HCT116 (cell line): ENCODE data around the gene MYO1B. TPM values are rescaled to one million over a fixed set of nuclear protein-coding genes. Genes with fewer than 3 reads are reported as not detected.

Source experiments
- ATAC-seq: fragments of 200-7000 bp; cut with Tn5 transposase; 2 replicates; pipeline ENCODE4 v1.9.1; 2020; ENCODE audit warnings: mild to moderate bottlenecking, moderate library complexity
- BruUV-seq: library from RNA; stranded (reverse); fragments of 400-500 nt; replicated peaks from 2 replicates; lab custom pipeline; 2021; lab: Mats Ljungman, UMichigan
- CTCF ChIA-PET: fragments of 300-600 bp; sonication (Branson Sonifier 250); formaldehyde crosslinking; loops from one replicate; lab custom pipeline; 2021; ENCODE audit warnings: antibody characterized with exemption; lab: Charles Lee
- POLR2A ChIA-PET: fragments of 300-600, 350-600 bp; sonication (Branson Sonifier 250); formaldehyde crosslinking; loops from one replicate; lab custom pipeline; 2021; ENCODE audit warnings: antibody characterized with exemption; lab: Charles Lee
- RAD21 ChIA-PET, 2 experiments: fragments of 300-600 bp; sonication (Branson Sonifier 250); formaldehyde crosslinking; loops; one replicate each; lab custom pipeline; 2023; ENCODE audit warnings: low total read pairs in 2 of 2; ENCODE audit not compliant: uncharacterized antibody in 2 of 2, unreplicated experiment in 2 of 2, low non-redundant PET in 1 of 2; lab: Charles Lee
- DNase-seq: peaks from one replicate; pipeline ENCODE4 v3.0.0-alpha.2; 2010; ENCODE audit warnings: low read depth, low spot score
- H2AFZ ChIP-seq: fragments of 200-600 bp; shearing (Covaris generic), sonication (generic); 2 replicates; pipeline ENCODE4 v1.6.1; 2017; ENCODE audit warnings: low read depth, mixed run types, mixed read lengths, antibody characterized with exemption, low read length; ENCODE audit not compliant: poor library complexity, severe bottlenecking
- H3K27ac ChIP-seq: 2 replicates; pipeline ENCODE4 v1.5.1; 2012; ENCODE audit warnings: low read depth, low read length
- H3K27me3 ChIP-seq: fragments of 200-600 bp; sonication (generic); 2 replicates; pipeline ENCODE4 v1.6.1; 2016; ENCODE audit warnings: mixed run types, low read length, mixed read lengths; ENCODE audit not compliant: insufficient read depth
- H3K36me3 ChIP-seq, 2 experiments: fragments of 200-500 bp in 1 of 2; fragments of 200-600 bp in 1 of 2; sonication (Bioruptor generic) in 1 of 2; sonication (generic) in 1 of 2; 2 replicates each; pipeline versions ENCODE4 v1.5.1 to v1.6.1; 2014 to 2016; ENCODE audit warnings: low read length in 2 of 2, inconsistent platforms in 1 of 2, mixed read lengths in 1 of 2, mixed run types in 1 of 2; ENCODE audit not compliant: insufficient read depth in 2 of 2, control insufficient read depth in 1 of 2
- H3K4me1 ChIP-seq, 2 experiments: fragments of 200-600 bp in 1 of 2; sonication (generic) in 1 of 2; 2 replicates each; pipeline versions ENCODE4 v1.5.1 to v1.6.1; 2012 to 2017; ENCODE audit warnings: low read length in 2 of 2, inconsistent platforms in 1 of 2, mild to moderate bottlenecking in 1 of 2, mixed read lengths in 1 of 2, mixed run types in 1 of 2, moderate library complexity in 1 of 2; ENCODE audit not compliant: insufficient read depth in 2 of 2, control insufficient read depth in 1 of 2
- H3K4me2 ChIP-seq: fragments of 200-600 bp; sonication (generic); 2 replicates; pipeline ENCODE4 v1.6.1; 2017; ENCODE audit warnings: mixed run types, low read length, mixed read lengths
- H3K4me3 ChIP-seq, 2 experiments: fragments of 200-600 bp in 1 of 2; sonication (generic) in 1 of 2; replicated peaks in 1 of 2; 2 replicates each; pipeline ENCODE4 v1.5.1; 2011 to 2016; ENCODE audit warnings: low read length in 2 of 2, control low read depth in 1 of 2, low read depth in 1 of 2, mild to moderate bottlenecking in 1 of 2, mixed read lengths in 1 of 2, mixed run types in 1 of 2
- H3K79me2 ChIP-seq: fragments of 200-600 bp; sonication (generic); 2 replicates; pipeline ENCODE4 v1.6.1; 2017; ENCODE audit warnings: mild to moderate bottlenecking, mixed run types, low read length, moderate library complexity, mixed read lengths; ENCODE audit not compliant: insufficient read depth
- H3K9ac ChIP-seq: fragments of 200-600 bp; sonication (generic); 2 replicates; pipeline ENCODE4 v1.6.1; 2016; ENCODE audit warnings: low read length, mixed read lengths
- H3K9me2 ChIP-seq: fragments of 200-600 bp; sonication (generic), shearing (Covaris generic); 2 replicates; pipeline ENCODE4 v1.6.1; 2017; ENCODE audit warnings: mixed run types, mild to moderate bottlenecking, moderate library complexity; ENCODE audit not compliant: insufficient read depth
- H3K9me3 ChIP-seq, 2 experiments: fragments of 200-500 bp in 1 of 2; fragments of 200-600 bp in 1 of 2; sonication (Bioruptor generic) in 1 of 2; sonication (generic) in 1 of 2; 2 replicates each; pipeline ENCODE4 v1.6.1; 2014 to 2017; ENCODE audit warnings: low read length in 2 of 2, mixed read lengths in 2 of 2, inconsistent platforms in 1 of 2, low read depth in 1 of 2, mild to moderate bottlenecking in 1 of 2, mixed run types in 1 of 2, moderate library complexity in 1 of 2; ENCODE audit not compliant: control insufficient read depth in 1 of 2, insufficient read depth in 1 of 2
- H4K20me1 ChIP-seq: fragments of 200-600 bp; sonication (generic), shearing (Covaris generic); 2 replicates; pipeline ENCODE4 v1.6.1; 2017; ENCODE audit warnings: mixed run types, mild to moderate bottlenecking, moderate library complexity; ENCODE audit not compliant: insufficient read depth
- CBX3 ChIP-seq: IDR thresholded peaks from 2 replicates; pipeline ENCODE4 v1.6.1; 2012; ENCODE audit warnings: low read depth
- CEBPB ChIP-seq: IDR thresholded peaks from 2 replicates; pipeline ENCODE4 v1.6.1; 2012; ENCODE audit warnings: low read depth
- CTCF ChIP-seq, 3 experiments: fragments of 200-600 bp in 1 of 3; sonication (generic) in 1 of 3; IDR thresholded peaks in 2 of 3; conservative IDR thresholded peaks in 1 of 3; 2 replicates each; pipeline ENCODE4 v1.5.1; 2012 to 2017; ENCODE audit warnings: low read depth in 2 of 3, low read length in 2 of 3, antibody characterized with exemption in 1 of 3, borderline replicate concordance in 1 of 3, control low read depth in 1 of 3, mild to moderate bottlenecking in 1 of 3, mixed read lengths in 1 of 3, mixed run types in 1 of 3, moderate library complexity in 1 of 3; ENCODE audit not compliant: insufficient read depth in 1 of 3
- EGR1 ChIP-seq: IDR thresholded peaks from 2 replicates; pipeline ENCODE4 v1.6.1; 2012; ENCODE audit warnings: low read depth
- ELF1 ChIP-seq: IDR thresholded peaks from 2 replicates; pipeline ENCODE4 v1.6.1; 2012; ENCODE audit warnings: low read depth, borderline replicate concordance
- EZH2 ChIP-seq: fragments of 200-600 bp; sonication (generic); IDR thresholded peaks from 2 replicates; pipeline ENCODE4 v1.6.1; 2017; ENCODE audit warnings: antibody characterized with exemption, mixed run types
- POLR2A ChIP-seq: IDR thresholded peaks from 2 replicates; pipeline ENCODE4 v1.7.0; 2011; ENCODE audit warnings: borderline replicate concordance; ENCODE audit not compliant: insufficient read depth, insufficient read length; ENCODE audit errors: extremely low read depth
- POLR2AphosphoS5 ChIP-seq: IDR thresholded peaks from 2 replicates; pipeline ENCODE4 v1.6.1; 2011; ENCODE audit warnings: mild to moderate bottlenecking, low read depth, low read length, moderate library complexity
- RAD21 ChIP-seq: IDR thresholded peaks from 2 replicates; pipeline ENCODE4 v1.6.1; 2012; ENCODE audit warnings: low read depth, mild to moderate bottlenecking
- SIN3A ChIP-seq: IDR thresholded peaks from 2 replicates; pipeline ENCODE4 v1.6.1; 2012; ENCODE audit warnings: low read depth
- SP1 ChIP-seq: IDR thresholded peaks from 2 replicates; pipeline ENCODE4 v1.6.1; 2012; ENCODE audit warnings: low read depth
- SRF ChIP-seq: IDR thresholded peaks from 2 replicates; pipeline ENCODE4 v1.6.1; 2012; ENCODE audit warnings: low read depth
- TCF7L2 ChIP-seq: IDR thresholded peaks from 2 replicates; pipeline ENCODE4 v1.7.0; 2011; ENCODE audit warnings: borderline replicate concordance, inconsistent platforms; ENCODE audit not compliant: insufficient read depth, insufficient read length; ENCODE audit errors: extremely low read depth
- YY1 ChIP-seq: IDR thresholded peaks from 2 replicates; pipeline ENCODE4 v1.6.1; 2011; ENCODE audit warnings: low read length, low read depth, moderate library complexity, mild to moderate bottlenecking; ENCODE audit not compliant: insufficient replicate concordance; ENCODE audit errors: extremely low read depth
- ZFX ChIP-seq: fragments of 450-650 bp; IDR thresholded peaks from 2 replicates; pipeline ENCODE4 v1.6.1; 2017
- ZNF274 ChIP-seq: fragments of 200-500 bp; sonication (Bioruptor generic); IDR thresholded peaks from 2 replicates; pipeline ENCODE4 v1.6.1; 2014; ENCODE audit warnings: mild to moderate bottlenecking, low read depth, low read length, inconsistent platforms
- intact Hi-C: fragments of 100-400 bp; cut with micrococcal nuclease; formaldehyde crosslinking; loops from 2 replicates; pipeline ENCODE4 v1.10.0; 2022
- total RNA-seq: library from RNA; stranded (reverse); gene quantifications from one replicate; pipeline ENCODE4 v1.2.1, GENCODE V29; 2021; ENCODE audit not compliant: unreplicated experiment
- TF ChIP-seq, protein P1 (sequence below): IDR thresholded peaks from 2 replicates; pipeline ENCODE4 v1.6.1; 2012; ENCODE audit warnings: low read depth
- TF ChIP-seq, protein P2 (sequence below): IDR thresholded peaks from 2 replicates; pipeline ENCODE4 v1.6.1; 2012
- TF ChIP-seq, protein P3 (sequence below): IDR thresholded peaks from 2 replicates; pipeline ENCODE4 v1.6.1; 2012
- TF ChIP-seq, protein P4 (sequence below): IDR thresholded peaks from 2 replicates; pipeline ENCODE4 v1.6.1; 2011; ENCODE audit warnings: mild to moderate bottlenecking, low read length, moderate library complexity; ENCODE audit not compliant: insufficient replicate concordance; ENCODE audit errors: extremely low read depth

MYO1B gene
- total RNA-seq, 1 experiment from 2014 or later, result 51.7 TPM

- CTCF ChIA-PET, result no interaction called here
- H3K4me2 ChIP-seq, result peak overlapping the region; percentile 39
- no peak for ATAC-seq
- no peaks in the 10 kb centered on the region for H3K9me3 ChIP-seq
- no peaks in the 10 kb centered on the region for H4K20me1 ChIP-seq
- TF ChIP-seq CTCF (IDR thresholded peaks at IDR 0.05 in 2 of 3, conservative IDR thresholded peaks at IDR 0.05 in 1 of 3; ENCODE audit: borderline replicate concordance in 1 of 3, insufficient read depth in 1 of 3, low read depth in 2 of 3, low read length in 2 of 3) (no peak), ZFX (no peak), POLR2AphosphoS5 (no peak), CBX3 (no peak), YY1 (no peak), ZNF274 (no peak), EGR1 (no peak), RAD21 (no peak), SRF (no peak), SP1 (no peak), SIN3A (no peak), POLR2A (no peak), TCF7L2 (no peak), EZH2 (no peak), CEBPB (no peak), ELF1 (no peak)
- TF ChIP-seq, protein P1, sequence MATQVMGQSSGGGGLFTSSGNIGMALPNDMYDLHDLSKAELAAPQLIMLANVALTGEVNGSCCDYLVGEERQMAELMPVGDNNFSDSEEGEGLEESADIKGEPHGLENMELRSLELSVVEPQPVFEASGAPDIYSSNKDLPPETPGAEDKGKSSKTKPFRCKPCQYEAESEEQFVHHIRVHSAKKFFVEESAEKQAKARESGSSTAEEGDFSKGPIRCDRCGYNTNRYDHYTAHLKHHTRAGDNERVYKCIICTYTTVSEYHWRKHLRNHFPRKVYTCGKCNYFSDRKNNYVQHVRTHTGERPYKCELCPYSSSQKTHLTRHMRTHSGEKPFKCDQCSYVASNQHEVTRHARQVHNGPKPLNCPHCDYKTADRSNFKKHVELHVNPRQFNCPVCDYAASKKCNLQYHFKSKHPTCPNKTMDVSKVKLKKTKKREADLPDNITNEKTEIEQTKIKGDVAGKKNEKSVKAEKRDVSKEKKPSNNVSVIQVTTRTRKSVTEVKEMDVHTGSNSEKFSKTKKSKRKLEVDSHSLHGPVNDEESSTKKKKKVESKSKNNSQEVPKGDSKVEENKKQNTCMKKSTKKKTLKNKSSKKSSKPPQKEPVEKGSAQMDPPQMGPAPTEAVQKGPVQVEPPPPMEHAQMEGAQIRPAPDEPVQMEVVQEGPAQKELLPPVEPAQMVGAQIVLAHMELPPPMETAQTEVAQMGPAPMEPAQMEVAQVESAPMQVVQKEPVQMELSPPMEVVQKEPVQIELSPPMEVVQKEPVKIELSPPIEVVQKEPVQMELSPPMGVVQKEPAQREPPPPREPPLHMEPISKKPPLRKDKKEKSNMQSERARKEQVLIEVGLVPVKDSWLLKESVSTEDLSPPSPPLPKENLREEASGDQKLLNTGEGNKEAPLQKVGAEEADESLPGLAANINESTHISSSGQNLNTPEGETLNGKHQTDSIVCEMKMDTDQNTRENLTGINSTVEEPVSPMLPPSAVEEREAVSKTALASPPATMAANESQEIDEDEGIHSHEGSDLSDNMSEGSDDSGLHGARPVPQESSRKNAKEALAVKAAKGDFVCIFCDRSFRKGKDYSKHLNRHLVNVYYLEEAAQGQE, result no peak
- TF ChIP-seq, protein P2, sequence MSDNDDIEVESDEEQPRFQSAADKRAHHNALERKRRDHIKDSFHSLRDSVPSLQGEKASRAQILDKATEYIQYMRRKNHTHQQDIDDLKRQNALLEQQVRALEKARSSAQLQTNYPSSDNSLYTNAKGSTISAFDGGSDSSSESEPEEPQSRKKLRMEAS, result no peak
- TF ChIP-seq, protein P3, sequence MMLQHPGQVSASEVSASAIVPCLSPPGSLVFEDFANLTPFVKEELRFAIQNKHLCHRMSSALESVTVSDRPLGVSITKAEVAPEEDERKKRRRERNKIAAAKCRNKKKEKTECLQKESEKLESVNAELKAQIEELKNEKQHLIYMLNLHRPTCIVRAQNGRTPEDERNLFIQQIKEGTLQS, result no peak
- TF ChIP-seq, protein P4, sequence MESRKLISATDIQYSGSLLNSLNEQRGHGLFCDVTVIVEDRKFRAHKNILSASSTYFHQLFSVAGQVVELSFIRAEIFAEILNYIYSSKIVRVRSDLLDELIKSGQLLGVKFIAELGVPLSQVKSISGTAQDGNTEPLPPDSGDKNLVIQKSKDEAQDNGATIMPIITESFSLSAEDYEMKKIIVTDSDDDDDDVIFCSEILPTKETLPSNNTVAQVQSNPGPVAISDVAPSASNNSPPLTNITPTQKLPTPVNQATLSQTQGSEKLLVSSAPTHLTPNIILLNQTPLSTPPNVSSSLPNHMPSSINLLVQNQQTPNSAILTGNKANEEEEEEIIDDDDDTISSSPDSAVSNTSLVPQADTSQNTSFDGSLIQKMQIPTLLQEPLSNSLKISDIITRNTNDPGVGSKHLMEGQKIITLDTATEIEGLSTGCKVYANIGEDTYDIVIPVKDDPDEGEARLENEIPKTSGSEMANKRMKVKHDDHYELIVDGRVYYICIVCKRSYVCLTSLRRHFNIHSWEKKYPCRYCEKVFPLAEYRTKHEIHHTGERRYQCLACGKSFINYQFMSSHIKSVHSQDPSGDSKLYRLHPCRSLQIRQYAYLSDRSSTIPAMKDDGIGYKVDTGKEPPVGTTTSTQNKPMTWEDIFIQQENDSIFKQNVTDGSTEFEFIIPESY, result no peak
- TF ChIP-seq, all 23 proteins: peak for 0
- Histone ChIP-seq H3K36me3 (no peaks in the 10 kb centered on the region), H3K9ac (peak overlapping the region; percentile 14; the same call in 1 of the 2 replicates), H3K27me3 (no peaks in the 10 kb centered on the region), H3K9me2 (no peaks in the 10 kb centered on the region), H2AFZ (no peak overlapping the region), H3K4me1 (peaks cover 46% of the 10 kb centered on the region in 2 experiments), H3K4me3 (no peak overlapping the region), H3K79me2 (peaks cover 23% of the 10 kb centered on the region), H3K27ac (no peak overlapping the region)
- intact Hi-C loops, result no loop called here
- DNase-seq, result no peak
- RAD21 ChIA-PET, result interaction anchor here in 1 of 2 experiments (0.6 kb wide), 1 partner anchor 601 kb away, joined by 3 read pairs; no protein-coding TSS in a partner anchor
- POLR2A ChIA-PET, result no interaction called here
- no TSS peak for BruUV-seq
Measured at GRCh38 chr2:191318037-191318728, 73.0 kb downstream of the MYO1B start.
